H54 (cell line): ENCODE data around the gene LSG1.

ENCODE experiments used
- DNase-seq: peaks from one replicate; pipeline ENCODE4 v3.0.0; 2011; ENCODE audit warnings: low spot score, mixed read lengths; ENCODE audit not compliant: insufficient read length
- FAIRE-seq: peaks from 3 replicates; lab custom pipeline; 2011; peaks lifted over from hg19 to GRCh38; lab: Jason Lieb, UNC
- POLR2A ChIP-seq: IDR thresholded peaks from 2 replicates; pipeline ENCODE4 v1.6.1; 2011; ENCODE audit warnings: low read depth, mild to moderate bottlenecking, low read length

Gene LSG1

DNA sequence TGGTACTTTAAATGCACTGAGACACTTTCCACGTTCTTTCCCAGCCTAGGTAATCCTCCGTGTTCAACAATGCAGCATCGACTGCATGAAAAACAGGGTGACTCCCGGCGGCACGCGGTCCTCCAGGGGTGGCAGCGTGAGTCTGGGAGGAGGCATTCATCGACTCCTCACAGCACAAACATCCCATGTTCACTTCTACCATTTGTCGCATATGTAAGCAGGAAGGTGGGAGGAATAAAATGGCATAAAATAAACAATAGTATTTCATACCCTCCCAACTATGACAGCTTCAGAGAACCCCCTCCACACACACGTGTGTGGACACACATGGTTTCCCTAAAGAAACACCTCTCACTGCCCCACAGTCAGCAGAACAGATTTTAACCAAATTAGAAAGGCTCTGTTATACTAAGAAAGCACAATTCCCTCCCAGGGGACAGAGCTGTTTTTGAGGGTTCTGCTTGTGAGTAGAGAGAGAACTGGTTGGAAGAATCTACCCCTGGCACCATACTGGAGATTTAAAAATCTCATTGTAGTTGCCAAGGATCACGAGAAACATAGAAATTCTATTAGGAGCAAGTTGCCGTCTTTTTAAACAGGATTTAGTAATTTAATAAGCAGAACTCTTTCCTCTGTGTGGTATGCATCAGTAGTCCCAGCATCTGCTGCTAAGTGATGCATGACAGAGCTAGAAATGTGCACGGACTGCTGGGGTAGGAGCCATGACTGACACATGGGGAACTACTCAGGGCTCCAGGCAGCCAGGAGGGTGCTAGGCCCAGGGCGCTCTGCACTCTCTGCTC, 19.7 kb upstream of the LSG1 start:
- no peak for TF ChIP-seq POLR2A
- DNase-seq (no peak), FAIRE-seq (no peak)

GRCh38 chr3:194690501-194691372, 18.7 kb upstream of the LSG1 start:
- FAIRE-seq (no peak), DNase-seq (no peak)
- TF ChIP-seq POLR2A, result no peak

GRCh38 chr3:194689493-194689944, 17.5 kb upstream of the LSG1 start:
- no peak for TF ChIP-seq POLR2A
- FAIRE-seq, result no peak

GRCh38 chr3:194688946-194689345, 17.0 kb upstream of the LSG1 start:
- TF ChIP-seq POLR2A, result no peak
- DNase-seq (no peak), FAIRE-seq (no peak)

More at GRCh38 chr3:194689493-194689944, 17.5 kb upstream of the LSG1 start:
- peak; percentile 65 for DNase-seq

DNA sequence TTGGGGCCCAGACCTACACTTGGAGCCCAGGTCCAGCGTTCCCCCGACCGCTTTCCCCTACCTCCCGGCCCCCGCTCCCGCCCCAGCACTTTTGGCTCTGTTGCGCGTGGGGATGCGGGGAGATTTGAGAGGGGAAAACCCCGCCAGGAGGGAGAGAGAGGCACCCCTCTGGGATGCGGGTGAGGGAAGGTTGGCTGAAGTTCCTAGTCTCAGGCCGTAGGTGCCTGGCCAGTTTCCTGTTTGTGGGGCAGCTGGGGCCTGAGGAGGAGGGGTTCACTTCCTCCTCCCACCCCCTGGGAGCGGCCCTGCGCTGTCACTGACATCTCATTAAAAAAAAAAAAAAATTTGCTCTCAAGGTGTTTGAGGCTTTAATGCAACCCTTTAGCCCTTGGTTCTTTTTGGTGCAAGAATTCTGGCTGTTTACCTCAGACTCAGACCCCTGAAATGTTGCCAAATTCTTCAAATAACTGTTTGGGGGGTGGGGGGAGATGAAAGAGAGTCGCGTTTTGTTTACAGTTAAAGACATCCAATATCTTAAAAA, 16.3 kb upstream of the LSG1 start:
- FAIRE-seq, result no peak
- peak; percentile 54 for DNase-seq
- TF ChIP-seq POLR2A, result no peak

- no peak for TF ChIP-seq POLR2A
- FAIRE-seq (no peak), DNase-seq (no peak)
Measured at GRCh38 chr3:194687638-194688199, 15.7 kb upstream of the LSG1 start.

GRCh38 chr3:194686816-194687637, 15.0 kb upstream of the LSG1 start:
- no peak for TF ChIP-seq POLR2A
- no peak for FAIRE-seq
- DNase-seq, result no peak

GRCh38 chr3:194686414-194686815, 14.4 kb upstream of the LSG1 start:
- DNase-seq, result no peak
- no peak for FAIRE-seq
- no peak for TF ChIP-seq POLR2A

GRCh38 chr3:194685718-194686413, 13.9 kb upstream of the LSG1 start, which contains the start of gene FAM43A:
FAM43A (plus strand) TSS chr3:194685883; CDS start chr3:194686827, 944 bp downstream.
- no peak for FAIRE-seq
- TF ChIP-seq POLR2A, result peak; percentile 100
- peak; percentile 99 for DNase-seq

DNA sequence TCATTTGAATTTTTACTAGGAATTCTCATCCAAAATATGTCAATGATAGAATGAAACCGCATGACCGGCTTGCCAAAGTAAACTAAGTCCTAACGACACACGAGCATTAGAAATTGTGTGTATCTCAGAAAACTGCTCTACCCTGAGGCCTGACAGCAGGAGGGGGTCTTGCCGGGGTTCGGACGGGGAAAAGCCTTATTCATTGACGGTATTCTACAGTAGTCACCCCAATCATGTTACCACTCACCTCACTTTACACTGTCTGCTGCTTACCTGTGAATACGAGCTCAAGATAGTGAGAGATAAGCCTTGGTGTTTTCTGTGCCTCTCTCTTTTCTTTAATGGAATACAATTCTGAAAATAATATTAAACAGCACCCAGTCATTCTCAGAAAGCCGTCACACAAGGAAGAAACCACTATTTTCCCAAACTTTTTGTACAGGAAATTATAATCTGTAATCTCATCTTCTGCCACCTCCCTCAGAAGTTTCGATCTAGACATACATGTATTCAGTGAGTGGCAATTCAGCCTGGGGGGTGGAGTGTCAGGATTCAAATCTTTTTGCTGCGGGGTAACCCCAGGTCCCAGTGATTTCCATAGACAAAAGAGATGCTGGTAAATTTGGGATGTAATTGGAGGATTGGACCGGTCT, 13.2 kb upstream of the LSG1 start:
- DNase-seq (peak; percentile 40), FAIRE-seq (no peak)
- TF ChIP-seq POLR2A, result no peak

DNA sequence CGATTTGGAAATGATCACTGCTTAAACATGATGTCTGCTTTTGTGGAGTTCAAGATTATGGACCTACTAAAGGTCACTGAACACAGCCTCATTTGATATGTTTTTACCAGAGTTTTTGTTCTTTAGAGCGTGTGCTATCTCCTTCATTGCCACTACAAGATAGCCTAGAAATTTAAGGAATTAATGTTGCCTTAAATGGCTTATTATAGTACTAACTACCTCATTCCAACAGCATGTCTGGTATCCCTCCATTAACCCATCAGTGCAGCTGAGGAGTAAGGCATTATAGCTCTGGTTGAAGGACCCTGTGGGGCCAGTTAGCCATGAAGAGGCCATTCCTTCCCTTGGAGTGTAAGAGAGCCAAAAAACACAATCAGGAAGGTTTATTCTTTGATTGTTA, 11.4 kb upstream of the LSG1 start:
- no peak for DNase-seq
- no peak for TF ChIP-seq POLR2A
- FAIRE-seq, result no peak
